B cell (primary cell): ENCODE data around the gene MED26. TPM values are rescaled to one million over a fixed set of nuclear protein-coding genes. Genes with fewer than 3 reads are reported as not detected.

Experiments used
- ATAC-seq: fragments of 200-7000 bp; cut with Tn5 transposase; one replicate; pipeline ENCODE4 v1.10.0; 2021; ENCODE audit warnings: low read depth, mild to moderate bottlenecking, moderate number of reproducible peaks, moderate library complexity
- CTCF ChIA-PET: fragments of 350-600 bp; sonication (Branson Sonifier 250); formaldehyde crosslinking; loops from one replicate; lab custom pipeline; 2021; ENCODE audit warnings: antibody characterized with exemption, inconsistent platforms; lab: Charles Lee
- POLR2A ChIA-PET: fragments of 350-600 bp; sonication (Branson Sonifier 250); formaldehyde crosslinking; loops from one replicate; lab custom pipeline; 2021; ENCODE audit warnings: antibody characterized with exemption; lab: Charles Lee
- DNase-seq: peaks from one replicate; pipeline ENCODE4 v3.0.0; 2013
- H2AFZ ChIP-seq: 2 replicates; pipeline ENCODE4 v1.6.1; 2012; ENCODE audit warnings: mild to moderate bottlenecking, low read depth, low read length; ENCODE audit not compliant: insufficient read depth, poor library complexity, severe bottlenecking
- H3K27ac ChIP-seq, 2 donors: 1 replicate in 1 of 2; 2 replicates in 1 of 2; pipeline ENCODE4 v1.5.1; 2012 to 2013; ENCODE audit warnings: low read length in 2 of 2, mild to moderate bottlenecking in 2 of 2, moderate library complexity in 1 of 2
- H3K27me3 ChIP-seq, 4 experiments: fragments of 200-600 bp in 1 of 4; sonication (generic) in 1 of 4; replicated peaks in 1 of 4; 1 replicate in 2 of 4; 2 replicates in 2 of 4; pipeline versions ENCODE4 v1.6.1 to v1.7.0; 2013 to 2016; ENCODE audit warnings: low read length in 3 of 4, mild to moderate bottlenecking in 2 of 4, mixed read lengths in 1 of 4, moderate library complexity in 1 of 4; ENCODE audit not compliant: insufficient read depth in 4 of 4, control insufficient read depth in 3 of 4; ENCODE audit errors: control extremely low read depth in 1 of 4
- H3K36me3 ChIP-seq, 2 experiments: replicated peaks in 1 of 2; 1 replicate in 1 of 2; 2 replicates in 1 of 2; pipeline versions ENCODE4 v1.6.1 to v1.7.1; 2013; ENCODE audit warnings: low read length in 1 of 2; ENCODE audit not compliant: insufficient read depth in 2 of 2, control insufficient read depth in 1 of 2; ENCODE audit errors: control extremely low read depth in 1 of 2, extremely low read depth in 1 of 2
- H3K4me1 ChIP-seq, 2 donors: fragments of 200-600 bp in 1 of 2; sonication (generic) in 1 of 2; 1 replicate in 1 of 2; 2 replicates in 1 of 2; pipeline versions ENCODE4 v1.5.1 to v1.6.1; 2013 to 2017; ENCODE audit warnings: low read length in 2 of 2; ENCODE audit not compliant: control insufficient read depth in 2 of 2, insufficient read depth in 2 of 2
- H3K4me2 ChIP-seq: replicated peaks from 2 replicates; pipeline ENCODE3; 2012; ENCODE audit warnings: mild to moderate bottlenecking, low read depth, low read length; ENCODE audit not compliant: poor library complexity, severe bottlenecking
- H3K4me3 ChIP-seq, 5 experiments: fragments of 200-600 bp in 1 of 5; sonication (generic) in 1 of 5; 1 replicate in 3 of 5; 2 replicates in 2 of 5; pipeline versions ENCODE4 v1.5.1 to v1.7.0; 2011 to 2016; ENCODE audit warnings: low read length in 4 of 5, mild to moderate bottlenecking in 4 of 5, low read depth in 2 of 5, control low read depth in 1 of 5, moderate library complexity in 1 of 5; ENCODE audit not compliant: insufficient read depth in 1 of 5; ENCODE audit errors: control extremely low read depth in 1 of 5, extremely low read depth in 1 of 5
- H3K79me2 ChIP-seq: fragments of 200-600 bp; sonication (generic); one replicate; pipeline ENCODE4 v1.6.0; 2016; ENCODE audit warnings: low read length; ENCODE audit not compliant: control insufficient read depth, insufficient read depth
- H3K9ac ChIP-seq: fragments of 200-600 bp; sonication (generic); 2 replicates; pipeline ENCODE4 v1.6.1; 2017; ENCODE audit warnings: mild to moderate bottlenecking, low read length, moderate library complexity
- H3K9me3 ChIP-seq, 3 donors: one replicate each; pipeline versions ENCODE4 v1.6.1 to v1.7.1; 2013; ENCODE audit warnings: low read length in 2 of 3; ENCODE audit not compliant: control insufficient read depth in 2 of 3, insufficient read depth in 1 of 3; ENCODE audit errors: control extremely low read depth in 1 of 3
- H4K20me1 ChIP-seq: 2 replicates; pipeline ENCODE4 v1.6.0; 2012; ENCODE audit warnings: mild to moderate bottlenecking, low read length; ENCODE audit not compliant: insufficient read depth, control insufficient read depth, poor library complexity, severe bottlenecking
- H3K27ac Mint-ChIP-seq: one replicate; pipeline ENCODE4 v1.8.0; 2021; ENCODE audit warnings: mixed read lengths
- H3K27me3 Mint-ChIP-seq: one replicate; pipeline ENCODE4 v1.8.0; 2021; ENCODE audit warnings: mixed read lengths
- H3K4me1 Mint-ChIP-seq: one replicate; pipeline ENCODE4 v1.8.0; 2021; ENCODE audit warnings: mixed read lengths
- H3K4me3 Mint-ChIP-seq: one replicate; pipeline ENCODE4 v1.8.0; 2021; ENCODE audit warnings: mixed read lengths
- H3K9me3 Mint-ChIP-seq: one replicate; pipeline ENCODE4 v1.8.0; 2022; ENCODE audit warnings: mixed read lengths; ENCODE audit not compliant: insufficient read depth
- EZH2 ChIP-seq: IDR thresholded peaks from 2 replicates; pipeline ENCODE4 v1.6.1; 2012; ENCODE audit warnings: borderline replicate concordance, low read depth, mild to moderate bottlenecking, moderate library complexity, low read length; ENCODE audit not compliant: insufficient read depth, poor library complexity, severe bottlenecking
- WGBS: methylation state at CpG from one replicate; pipeline ENCODE4 v1.1.5; 2013; ENCODE audit warnings: missing lambda C conversion rate; ENCODE audit not compliant: insufficient coverage; 5-methylcytosine and 5-hydroxymethylcytosine counted together
- intact Hi-C: fragments of 100-400 bp; cut with micrococcal nuclease; formaldehyde crosslinking; loops from one replicate; pipeline ENCODE4 v1.10.0; 2022
- polyA plus RNA-seq: library from polyadenylated mRNA; depleted of rRNA; stranded (reverse); fragments of >200 nt; gene quantifications from 2 replicates; pipeline ENCODE4 v1.2.3, GENCODE V29; 2012
- total RNA-seq, 2 donors: library from RNA; stranded (reverse); fragments of 120-200 nt in 1 of 2; gene quantifications; 1 replicate in 1 of 2; 2 replicates in 1 of 2; pipeline versions ENCODE4 v1.2.3 to v1.2.4, GENCODE V29; 2013 to 2022
- TF ChIP-seq, protein P1 (sequence below): fragments of 200-600 bp; IDR thresholded peaks from one replicate; pipeline ENCODE4 v1.8.0; 2022; ENCODE audit warnings: antibody characterized with exemption, mild to moderate bottlenecking

Gene MED26
- total and polyA plus RNA-seq, 2 donors (not counting 1 experiment from before 2014, with no cell fraction given), result 15.6 to 33.6 TPM

DNA sequence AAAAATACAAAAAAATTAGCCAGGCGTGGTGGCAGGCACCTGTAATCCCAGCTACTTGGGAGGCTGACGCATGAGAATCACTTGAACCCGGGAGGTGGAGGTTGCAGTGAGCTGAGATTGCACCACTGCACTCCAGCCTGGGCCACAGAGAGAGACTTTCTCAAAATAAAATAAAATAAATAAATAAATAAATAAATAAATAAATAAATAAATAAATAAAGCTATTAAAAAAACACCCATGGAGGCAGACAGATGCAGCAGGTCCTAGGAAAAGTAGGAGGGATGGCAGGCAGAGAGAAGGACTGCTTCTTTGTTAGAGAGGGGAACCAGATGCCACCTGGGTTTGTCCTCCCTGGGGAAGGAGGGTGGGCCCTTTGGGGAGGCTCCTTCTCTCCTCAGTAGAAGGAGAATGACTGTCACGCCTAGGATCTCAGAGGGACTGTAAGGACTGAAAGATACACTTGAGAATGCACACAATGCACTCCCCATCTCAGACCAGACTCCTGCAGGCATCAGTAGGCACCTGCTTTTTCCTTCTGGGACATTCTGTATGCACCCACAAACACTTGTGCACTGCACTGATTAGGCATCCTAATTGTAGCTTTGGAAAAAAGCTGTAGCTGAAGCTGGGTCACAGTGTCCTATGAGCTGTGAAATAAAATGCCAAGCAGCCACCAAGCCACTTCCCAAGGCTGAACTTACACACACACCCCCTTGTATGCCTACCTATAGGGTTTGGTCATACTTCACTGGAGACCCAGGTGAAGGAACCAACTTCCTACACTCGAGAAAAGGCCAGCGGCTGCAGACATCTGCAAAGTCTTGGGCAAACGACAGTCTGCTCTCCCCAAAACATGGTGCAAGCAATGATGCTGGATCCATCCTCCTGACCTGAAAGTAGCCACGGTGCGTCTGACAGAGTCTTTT, 36.9 kb downstream of the MED26 start:
- H3K9ac ChIP-seq, result no peak overlapping the region
- H3K27me3 ChIP-seq, result no peaks in the 10 kb centered on the region
- ChIA-PET POLR2A (interaction anchor here (1.7 kb wide), 1 partner anchor 13 kb away, joined by 4 read pairs; no protein-coding TSS in a partner anchor), CTCF (no interaction called here)
- intact Hi-C loops, result no loop called here
- H3K4me3 ChIP-seq, result no peak overlapping the region
- peaks cover 81 to 96% of the 10 kb centered on the region in 2 donors for H3K4me1 ChIP-seq
- peaks cover 98% of the 10 kb centered on the region for H3K4me1 Mint-ChIP-seq
- H3K27ac Mint-ChIP-seq, result peak overlapping the region; percentile 65
- H3K9me3 Mint-ChIP-seq, result no peaks in the 10 kb centered on the region
- peaks cover 85% of the 10 kb centered on the region for H3K79me2 ChIP-seq
- ATAC-seq, result no peak
- H2AFZ ChIP-seq, result no peak overlapping the region
- peak overlapping the region; percentile 71 for H3K4me3 Mint-ChIP-seq
- peaks cover 0 to 4% of the 10 kb centered on the region in 2 experiments for H3K36me3 ChIP-seq
- no peak overlapping the region for H3K27ac ChIP-seq
- no peak for DNase-seq
- WGBS, result 50% methylated on average over 5 of the region's 9 CpGs
- TF ChIP-seq, protein P1, sequence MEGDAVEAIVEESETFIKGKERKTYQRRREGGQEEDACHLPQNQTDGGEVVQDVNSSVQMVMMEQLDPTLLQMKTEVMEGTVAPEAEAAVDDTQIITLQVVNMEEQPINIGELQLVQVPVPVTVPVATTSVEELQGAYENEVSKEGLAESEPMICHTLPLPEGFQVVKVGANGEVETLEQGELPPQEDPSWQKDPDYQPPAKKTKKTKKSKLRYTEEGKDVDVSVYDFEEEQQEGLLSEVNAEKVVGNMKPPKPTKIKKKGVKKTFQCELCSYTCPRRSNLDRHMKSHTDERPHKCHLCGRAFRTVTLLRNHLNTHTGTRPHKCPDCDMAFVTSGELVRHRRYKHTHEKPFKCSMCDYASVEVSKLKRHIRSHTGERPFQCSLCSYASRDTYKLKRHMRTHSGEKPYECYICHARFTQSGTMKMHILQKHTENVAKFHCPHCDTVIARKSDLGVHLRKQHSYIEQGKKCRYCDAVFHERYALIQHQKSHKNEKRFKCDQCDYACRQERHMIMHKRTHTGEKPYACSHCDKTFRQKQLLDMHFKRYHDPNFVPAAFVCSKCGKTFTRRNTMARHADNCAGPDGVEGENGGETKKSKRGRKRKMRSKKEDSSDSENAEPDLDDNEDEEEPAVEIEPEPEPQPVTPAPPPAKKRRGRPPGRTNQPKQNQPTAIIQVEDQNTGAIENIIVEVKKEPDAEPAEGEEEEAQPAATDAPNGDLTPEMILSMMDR, result no peak
- no peak for TF ChIP-seq EZH2
- H3K4me2 ChIP-seq, result peak overlapping the region; percentile 46
- H4K20me1 ChIP-seq, result peaks cover 64% of the 10 kb centered on the region
- no peaks in the 10 kb centered on the region for H3K27me3 Mint-ChIP-seq
- no peaks in the 10 kb centered on the region for H3K9me3 ChIP-seq

DNA sequence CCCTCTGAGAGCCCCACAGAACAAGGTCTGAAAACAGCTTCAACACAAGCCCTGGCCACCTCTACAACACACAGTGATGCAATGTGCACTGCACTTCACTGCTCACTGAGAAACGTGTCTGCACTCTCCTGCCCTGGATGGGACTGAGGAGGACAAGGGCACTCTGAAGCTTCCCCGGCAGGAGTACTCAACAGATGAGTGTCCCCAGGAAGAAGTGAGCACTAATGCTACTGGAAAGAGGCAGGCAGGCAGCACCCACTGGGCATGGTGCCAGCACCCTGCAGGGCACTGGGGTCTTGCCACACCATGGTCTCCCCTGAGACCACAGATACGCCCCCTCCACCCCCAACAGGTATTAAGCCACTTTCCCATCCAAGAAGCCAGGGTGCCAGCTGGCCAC, 38.1 kb downstream of the MED26 start:
- intact Hi-C loops, result loop anchor here (5.0 to 10.0 kb wide), 5 partner anchors 223 to 717 kb away; partner anchors contain the start of genes DDA1, HSH2D, MRPL34 and RAB8A
- peaks cover 85 to 99% of the 10 kb centered on the region in 2 donors for H3K4me1 ChIP-seq
- Mint-ChIP-seq H3K27ac (peak overlapping the region; percentile 15), H3K9me3 (no peaks in the 10 kb centered on the region), H3K4me3 (peak overlapping the region; percentile 97), H3K4me1 (peaks cover 94% of the 10 kb centered on the region), H3K27me3 (no peaks in the 10 kb centered on the region)
- no peaks in the 10 kb centered on the region for H3K9me3 ChIP-seq
- H3K79me2 ChIP-seq, result peaks cover 85% of the 10 kb centered on the region
- H3K27me3 ChIP-seq, result no peaks in the 10 kb centered on the region
- no peak overlapping the region for H3K27ac ChIP-seq
- H3K36me3 ChIP-seq, result peaks cover 0 to 4% of the 10 kb centered on the region in 2 experiments
- no peak overlapping the region for H3K4me3 ChIP-seq
- ChIA-PET POLR2A (no interaction called here), CTCF (interaction anchor here (0.7 to 1.3 kb wide), 3 partner anchors 33 to 126 kb away, joined by 3 read pairs; no protein-coding TSS in a partner anchor)
- H3K4me2 ChIP-seq, result no peak overlapping the region
- no peak for DNase-seq
- no peak overlapping the region for H2AFZ ChIP-seq
- no peak for TF ChIP-seq EZH2
- TF ChIP-seq, protein P1, result no peak
- no peak overlapping the region for H3K9ac ChIP-seq
- peaks cover 53% of the 10 kb centered on the region for H4K20me1 ChIP-seq
- no peak for ATAC-seq
- WGBS, result 62% methylated on average over 2 of the region's 3 CpGs
